ENCODE data around the gene TSPYL1.

DNA sequence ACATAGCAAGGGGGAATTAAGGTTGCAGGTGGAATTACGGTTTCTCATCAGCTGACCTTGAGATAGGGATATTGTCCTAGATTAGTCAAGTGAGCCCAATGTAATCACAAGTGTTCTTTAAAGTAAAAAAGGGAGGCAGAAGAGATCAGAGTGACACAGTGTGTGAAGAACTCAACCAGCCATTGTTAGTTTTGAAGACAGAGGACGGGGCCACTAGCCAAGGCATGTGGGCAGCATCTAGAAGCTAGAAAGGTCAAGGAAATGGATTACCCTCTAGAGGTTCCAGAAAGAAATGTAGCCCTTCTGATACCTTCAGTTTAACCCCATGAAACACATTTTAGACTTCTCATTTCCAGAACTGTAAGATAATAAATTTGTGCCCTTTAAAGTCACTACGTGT is 18.5 kb upstream of the TSPYL1 start:
- no peak for TF ChIP-seq POLR2A (IDR thresholded peaks at IDR 0.05)
- TF ChIP-seq, protein P1, sequence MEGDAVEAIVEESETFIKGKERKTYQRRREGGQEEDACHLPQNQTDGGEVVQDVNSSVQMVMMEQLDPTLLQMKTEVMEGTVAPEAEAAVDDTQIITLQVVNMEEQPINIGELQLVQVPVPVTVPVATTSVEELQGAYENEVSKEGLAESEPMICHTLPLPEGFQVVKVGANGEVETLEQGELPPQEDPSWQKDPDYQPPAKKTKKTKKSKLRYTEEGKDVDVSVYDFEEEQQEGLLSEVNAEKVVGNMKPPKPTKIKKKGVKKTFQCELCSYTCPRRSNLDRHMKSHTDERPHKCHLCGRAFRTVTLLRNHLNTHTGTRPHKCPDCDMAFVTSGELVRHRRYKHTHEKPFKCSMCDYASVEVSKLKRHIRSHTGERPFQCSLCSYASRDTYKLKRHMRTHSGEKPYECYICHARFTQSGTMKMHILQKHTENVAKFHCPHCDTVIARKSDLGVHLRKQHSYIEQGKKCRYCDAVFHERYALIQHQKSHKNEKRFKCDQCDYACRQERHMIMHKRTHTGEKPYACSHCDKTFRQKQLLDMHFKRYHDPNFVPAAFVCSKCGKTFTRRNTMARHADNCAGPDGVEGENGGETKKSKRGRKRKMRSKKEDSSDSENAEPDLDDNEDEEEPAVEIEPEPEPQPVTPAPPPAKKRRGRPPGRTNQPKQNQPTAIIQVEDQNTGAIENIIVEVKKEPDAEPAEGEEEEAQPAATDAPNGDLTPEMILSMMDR (IDR thresholded peaks at IDR 0.05) = no peak

All from uterus (tissue), 2 donors.